Lung (tissue), 12 donors: ENCODE results near the gene CCDC30. TPM values are rescaled to one million over a fixed set of nuclear protein-coding genes. Genes with fewer than 3 reads are reported as not detected.
A peak's percentile ranks its signal among the peaks of the same experiment; 100 is the strongest.

Source experiments
- ATAC-seq: fragments of 200-7000 bp; cut with Tn5 transposase; one replicate; pipeline ENCODE4 v1.9.1; 2020; ENCODE audit warnings: moderate number of reproducible peaks; ENCODE audit not compliant: insufficient read depth, low FRiP score
- DNase-seq, 3 donors: peaks; one replicate each; pipeline ENCODE4 v3.0.0-alpha.2; 2013 to 2017
- H3K27ac ChIP-seq, 2 donors: one replicate each; pipeline ENCODE4 v1.5.1; 2013; ENCODE audit warnings: mild to moderate bottlenecking in 2 of 2, moderate library complexity in 2 of 2, control low read depth in 1 of 2, inconsistent platforms in 1 of 2, low read depth in 1 of 2, low read length in 1 of 2
- H3K27me3 ChIP-seq, 3 donors: one replicate each; pipeline ENCODE4 v1.5.1; 2013; ENCODE audit warnings: low read length in 2 of 3; ENCODE audit not compliant: control insufficient read depth in 3 of 3, insufficient read depth in 3 of 3
- H3K36me3 ChIP-seq, 4 donors: one replicate each; pipeline ENCODE4 v1.5.1; 2013; ENCODE audit warnings: low read length in 4 of 4, mild to moderate bottlenecking in 1 of 4, moderate library complexity in 1 of 4; ENCODE audit not compliant: control insufficient read depth in 4 of 4, insufficient read depth in 4 of 4
- H3K4me1 ChIP-seq, 5 donors: one replicate each; pipeline ENCODE4 v1.5.1; 2013; ENCODE audit warnings: low read length in 5 of 5, mild to moderate bottlenecking in 2 of 5, moderate library complexity in 1 of 5; ENCODE audit not compliant: control insufficient read depth in 5 of 5, insufficient read depth in 5 of 5
- H3K4me3 ChIP-seq: one replicate; pipeline ENCODE4 v1.5.1; 2013; ENCODE audit warnings: mild to moderate bottlenecking, control low read depth, moderate library complexity
- H3K9ac ChIP-seq, 2 donors: one replicate each; pipeline ENCODE4 v1.5.1; 2013; ENCODE audit warnings: low read length in 2 of 2, control low read depth in 1 of 2; ENCODE audit not compliant: insufficient read depth in 1 of 2
- H3K9me3 ChIP-seq, 4 donors: one replicate each; pipeline ENCODE4 v1.5.1; 2013; ENCODE audit warnings: low read length in 3 of 4, mild to moderate bottlenecking in 1 of 4, moderate library complexity in 1 of 4; ENCODE audit not compliant: control insufficient read depth in 4 of 4, insufficient read depth in 3 of 4
- CTCF ChIP-seq: IDR thresholded peaks from 2 replicates; pipeline ENCODE4 v1.5.1; 2012; ENCODE audit warnings: mild to moderate bottlenecking; ENCODE audit errors: control extremely low read depth, extremely low read depth
- WGBS, 2 donors: extraction: QIAGEN DNeasy Blood & Tissue Kit; methylation state at CpG; one replicate each; pipeline ENCODE4 v1.1.7; 2013; 5-methylcytosine and 5-hydroxymethylcytosine counted together
- polyA plus RNA-seq, 2 donors: library from polyadenylated mRNA; stranded (reverse); fragments of 200-250 nt; gene quantifications; one replicate each; pipeline ENCODE4 v1.2.1, GENCODE V29; 2013
- total RNA-seq, 2 donors: library from RNA; depleted of rRNA in 1 of 2; stranded (reverse); fragments of >200 nt in 1 of 2; gene quantifications; one replicate each; pipeline ENCODE4 v1.2.1, GENCODE V29; 2014 to 2021
- donor health status: control.
- donor health status: control.
- donor health status: Bipolar disorder and iron deficiency.
- donor health status: healthy.
- donor health status: DM: yes; HTN: yes; CAD: no.

Gene CCDC30
- total and polyA plus RNA-seq, 4 donors: 1.5 to 21.4 (median 9.2) TPM

GRCh38 chr1:42679364-42679983 lies 216.4 kb downstream of the CCDC30 start:
- TF ChIP-seq CTCF: no peak
- Histone ChIP-seq H3K9me3 (no peaks in the 10 kb centered on the region), H3K27ac (no peak overlapping the region), H3K9ac (no peak overlapping the region), H3K4me3 (no peak overlapping the region), H3K27me3 (no peaks in the 10 kb centered on the region), H3K36me3 (peaks cover 0 to 15% (median 4%) of the 10 kb centered on the region in 4 donors), H3K4me1 (peaks cover 4 to 28% (median 18%) of the 10 kb centered on the region in 5 donors)
- no peak for DNase-seq
- ATAC-seq: no peak
- 79 to 86% methylated on average over 10 of the region's 10 CpGs for WGBS, 2 donors

GRCh38 chr1:42680055-42680454 lies 217.0 kb downstream of the CCDC30 start:
- Histone ChIP-seq H3K27ac (no peak overlapping the region), H3K9me3 (no peaks in the 10 kb centered on the region), H3K4me3 (no peak overlapping the region), H3K9ac (no peak overlapping the region), H3K4me1 (peaks cover 4 to 29% (median 22%) of the 10 kb centered on the region in 5 donors), H3K27me3 (no peaks in the 10 kb centered on the region), H3K36me3 (peaks cover 0 to 15% (median 6%) of the 10 kb centered on the region in 4 donors)
- no peak for TF ChIP-seq CTCF
- no peak for ATAC-seq
- WGBS, 2 donors: 32 to 52% methylated on average over 2 of the region's 2 CpGs
- DNase-seq: no peak

GRCh38 chr1:42680921-42681683 lies 218.0 kb downstream of the CCDC30 start:
- Histone ChIP-seq H3K9ac (peak overlapping the region; percentile 83 to 91), H3K36me3 (peaks cover 0 to 12% (median 4%) of the 10 kb centered on the region in 4 donors), H3K4me1 (peaks cover 4 to 40% (median 23%) of the 10 kb centered on the region in 5 donors), H3K27me3 (no peaks in the 10 kb centered on the region), H3K9me3 (no peaks in the 10 kb centered on the region), H3K4me3 (peak overlapping the region; percentile 25), H3K27ac (peak overlapping the region; percentile 38 to 98)
- DNase-seq: peak in 1 of 3 donors; percentile 39
- TF ChIP-seq CTCF: no peak
- no peak for ATAC-seq
- 6 to 8% methylated on average over 18 of the region's 18 CpGs for WGBS, 2 donors
